ENCODE data around the gene XRCC4.
A peak's percentile ranks its signal among the peaks of the same experiment; 100 is the strongest.

The XRCC4 gene

GRCh38 chr5:83265318-83265717 lies 188.0 kb downstream of the XRCC4 start (continued):
- peak; percentile 83 for TF ChIP-seq TSHZ1 (tag by site-specific recombination; IDR thresholded peaks at IDR 0.05; ENCODE audit: borderline replicate concordance)
- no peak for TF ChIP-seq ZNF169 (tag by site-specific recombination; IDR thresholded peaks at IDR 0.05)
- TF ChIP-seq ZNF26 (tag by site-specific recombination; IDR thresholded peaks at IDR 0.05): no peak
- no peak for TF ChIP-seq MYNN (tag by site-specific recombination; IDR thresholded peaks at IDR 0.05; ENCODE audit: borderline replicate concordance)
- peak; percentile 97 for TF ChIP-seq FEZF1 (tag by site-specific recombination; IDR thresholded peaks at IDR 0.05)
- TF ChIP-seq ZNF398 (tag by site-specific recombination; IDR thresholded peaks at IDR 0.05): peak; percentile 26; the same call in 1 of the 2 replicates
- TF ChIP-seq GLI4 (tag by site-specific recombination; IDR thresholded peaks at IDR 0.05): no peak
- TF ChIP-seq ZNF184 (tag by site-specific recombination; IDR thresholded peaks at IDR 0.05): peak; percentile 65; the same call in 1 of the 2 replicates
- no peak for TF ChIP-seq ZNF473 (tag by site-specific recombination; IDR thresholded peaks at IDR 0.05)
- TF ChIP-seq ZNF132 (tag by site-specific recombination; IDR thresholded peaks at IDR 0.05; ENCODE audit: borderline replicate concordance): no peak
- TF ChIP-seq ZNF335 (tag by site-specific recombination; conservative IDR thresholded peaks at IDR 0.05): no peak
- peak; percentile 64; the same call in 1 of the 2 replicates for TF ChIP-seq KLF8 (tag by site-specific recombination; IDR thresholded peaks at IDR 0.05)
- peak; percentile 55; the same call in 1 of the 2 replicates for TF ChIP-seq YY1 (tag by site-specific recombination; IDR thresholded peaks at IDR 0.05)
- no peak for TF ChIP-seq PBX3 (CRISPR knock-in tag; IDR thresholded peaks at IDR 0.05)
- no peak for TF ChIP-seq YY2 (tag by site-specific recombination; IDR thresholded peaks at IDR 0.05)
- TF ChIP-seq ZNF623 (tag by site-specific recombination; IDR thresholded peaks at IDR 0.05): no peak
- no peak for TF ChIP-seq KLF17 (tag by site-specific recombination; IDR thresholded peaks at IDR 0.05)
- TF ChIP-seq ZNF404 (tag by site-specific recombination; IDR thresholded peaks at IDR 0.05): no peak
- TF ChIP-seq ZNF670 (tag by site-specific recombination; IDR thresholded peaks at IDR 0.05; ENCODE audit: low read depth): no peak
- no peak for TF ChIP-seq ZNF248 (tag by site-specific recombination; IDR thresholded peaks at IDR 0.05)
- TF ChIP-seq ZBTB21 (tag by site-specific recombination; IDR thresholded peaks at IDR 0.05): no peak
- TF ChIP-seq ZBTB44 (tag by site-specific recombination; IDR thresholded peaks at IDR 0.05): peak; percentile 99
- no peak for TF ChIP-seq ZNF514 (tag by site-specific recombination; IDR thresholded peaks at IDR 0.05)
- TF ChIP-seq SALL2 (tag by site-specific recombination; IDR thresholded peaks at IDR 0.05; ENCODE audit: borderline replicate concordance): no peak
- TF ChIP-seq ZNF391 (tag by site-specific recombination; IDR thresholded peaks at IDR 0.05; ENCODE audit: borderline replicate concordance, low read depth): no peak
- peak; percentile 57; the same call in 1 of the 2 replicates for TF ChIP-seq ZNF513 (tag by site-specific recombination; IDR thresholded peaks at IDR 0.05)
- peak; percentile 80 for TF ChIP-seq ZNF18 (tag by site-specific recombination; IDR thresholded peaks at IDR 0.05)
